ENCODE data around the gene KCNK15. TPM values are rescaled to one million over a fixed set of nuclear protein-coding genes. Genes with fewer than 3 reads are reported as not detected.

Gene KCNK15
- polyA plus RNA-seq, 1 donor (not counting 4 experiments of a cell fraction or from before 2014, with no cell fraction given), result not detected

- no peak for DNase-seq (ENCODE audit: low read depth, low spot score)
- Histone ChIP-seq H4K20me1 (ENCODE audit: control insufficient read depth, extremely low read depth, insufficient read depth, low read length) (no peaks in the 10 kb centered on the region), H3K4me3 (ENCODE audit: control insufficient read depth in 2 of 3, extremely low read depth in 1 of 3, insufficient read depth in 2 of 3, low read depth in 1 of 3, low read length in 3 of 3) (no peak overlapping the region), H3K4me1 (ENCODE audit: control insufficient read depth, extremely low read depth, insufficient read depth, low read length) (peaks cover 31% of the 10 kb centered on the region), H3K9ac (ENCODE audit: control insufficient read depth, extremely low read depth, insufficient read depth, low read length) (no peak overlapping the region), H3K27me3 (ENCODE audit: control insufficient read depth, extremely low read depth, insufficient read depth, low read length) (no peaks in the 10 kb centered on the region), H3K27ac (ENCODE audit: control insufficient read depth, insufficient read depth, low read length) (no peak overlapping the region), H2AFZ (ENCODE audit: control insufficient read depth, low read length) (no peak overlapping the region), H3K9me3 (ENCODE audit: control insufficient read depth, low read depth, low read length) (no peaks in the 10 kb centered on the region), H3K79me2 (ENCODE audit: control insufficient read depth, insufficient read depth, low read length) (no peaks in the 10 kb centered on the region), H3K4me2 (ENCODE audit: control insufficient read depth, extremely low read depth, insufficient read depth, low read depth, low read length) (no peak overlapping the region), H3K36me3 (ENCODE audit: control insufficient read depth in 2 of 2, extremely low read depth in 1 of 2, insufficient read depth in 2 of 2, low read length in 2 of 2) (no peaks in the 10 kb centered on the region), H3K9me1 (ENCODE audit: control insufficient read depth, extremely low read depth, insufficient read depth, low read length) (peaks cover 2% of the 10 kb centered on the region)
- FAIRE-seq, result no peak
- dilution Hi-C loops (cut with MboI; ENCODE audit: extremely low pct_ligation_motif_present, low sequenced_read_pairs), result no loop called here
- no peak for TF ChIP-seq EZH2 (IDR thresholded peaks at IDR 0.05; ENCODE audit: low read length)
- peak; percentile 94 to 98 (median 96) for TF ChIP-seq CTCF (optimal IDR thresholded peaks at IDR 0.05 in 1 of 3, IDR thresholded peaks at IDR 0.05 in 1 of 3, conservative IDR thresholded peaks at IDR 0.05 in 1 of 3; ENCODE audit: extremely low read depth in 1 of 3, insufficient read depth in 2 of 3, low read length in 3 of 3)
These were observed 12.2 kb upstream of the KCNK15 start for GRCh38 chr20:44733341-44734069.

DNA sequence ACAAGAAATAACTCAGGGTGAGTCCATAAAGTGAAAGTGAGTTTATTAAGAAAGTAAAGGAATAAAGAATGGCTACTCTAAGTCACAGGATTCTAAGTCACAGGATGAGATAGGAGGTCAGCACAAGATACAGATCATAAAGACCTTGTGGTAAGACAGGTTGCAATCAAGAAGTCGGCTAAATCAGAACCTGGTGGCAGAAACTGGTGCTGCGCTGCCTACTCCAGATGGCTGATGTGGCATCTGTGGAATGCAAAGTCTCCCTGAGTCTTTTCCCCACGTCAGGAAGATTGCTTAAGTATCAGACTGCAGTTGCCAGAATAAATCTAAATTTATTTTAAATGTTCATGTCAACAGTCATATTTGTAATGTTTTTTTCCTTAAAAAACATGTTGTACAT lies 10.7 kb upstream of the KCNK15 start:
- no peaks in the 10 kb centered on the region for H3K79me2 ChIP-seq (ENCODE audit: control insufficient read depth, insufficient read depth, low read length)
- H3K4me2 ChIP-seq (ENCODE audit: control insufficient read depth, extremely low read depth, insufficient read depth, low read depth, low read length), result no peak overlapping the region
- dilution Hi-C loops (cut with MboI; ENCODE audit: extremely low pct_ligation_motif_present, low sequenced_read_pairs), result no loop called here
- no peak for FAIRE-seq
- no peaks in the 10 kb centered on the region for H3K27me3 ChIP-seq (ENCODE audit: control insufficient read depth, extremely low read depth, insufficient read depth, low read length)
- H3K9me1 ChIP-seq (ENCODE audit: control insufficient read depth, extremely low read depth, insufficient read depth, low read length), result no peaks in the 10 kb centered on the region
- peaks cover 17% of the 10 kb centered on the region for H3K4me1 ChIP-seq (ENCODE audit: control insufficient read depth, extremely low read depth, insufficient read depth, low read length)
- no peaks in the 10 kb centered on the region for H3K36me3 ChIP-seq (ENCODE audit: control insufficient read depth in 2 of 2, extremely low read depth in 1 of 2, insufficient read depth in 2 of 2, low read length in 2 of 2)
- H3K4me3 ChIP-seq (ENCODE audit: control insufficient read depth in 2 of 3, extremely low read depth in 1 of 3, insufficient read depth in 2 of 3, low read depth in 1 of 3, low read length in 3 of 3), result no peak overlapping the region
- H3K9ac ChIP-seq (ENCODE audit: control insufficient read depth, extremely low read depth, insufficient read depth, low read length), result no peak overlapping the region
- H3K9me3 ChIP-seq (ENCODE audit: control insufficient read depth, low read depth, low read length), result no peaks in the 10 kb centered on the region
- DNase-seq (ENCODE audit: low read depth, low spot score), result no peak
- no peak overlapping the region for H2AFZ ChIP-seq (ENCODE audit: control insufficient read depth, low read length)
- H3K27ac ChIP-seq (ENCODE audit: control insufficient read depth, insufficient read depth, low read length), result no peak overlapping the region
- H4K20me1 ChIP-seq (ENCODE audit: control insufficient read depth, extremely low read depth, insufficient read depth, low read length), result no peaks in the 10 kb centered on the region
- TF ChIP-seq CTCF (optimal IDR thresholded peaks at IDR 0.05 in 1 of 3, IDR thresholded peaks at IDR 0.05 in 1 of 3, conservative IDR thresholded peaks at IDR 0.05 in 1 of 3; ENCODE audit: extremely low read depth in 1 of 3, insufficient read depth in 2 of 3, low read length in 3 of 3), result peak in 2 of 3 experiments; percentile 28 to 35
- no peak for TF ChIP-seq EZH2 (IDR thresholded peaks at IDR 0.05; ENCODE audit: low read length)

Data from keratinocyte (primary cell).